PC-9 (cell line): ENCODE results near the gene RNF111. TPM values are rescaled to one million over a fixed set of nuclear protein-coding genes. Genes with fewer than 3 reads are reported as not detected.

Experiments used
- BruUV-seq: library from RNA; stranded (reverse); fragments of 400-500 nt; replicated peaks from 2 replicates; lab custom pipeline; 2021; lab: Mats Ljungman, UMichigan
- CTCF ChIA-PET: fragments of 300-600 bp; sonication (Branson Sonifier 250); formaldehyde crosslinking; loops from one replicate; lab custom pipeline; 2022; ENCODE audit warnings: antibody characterized with exemption; lab: Charles Lee
- POLR2A ChIA-PET: fragments of 300-600 bp; sonication (Branson Sonifier 250); formaldehyde crosslinking; loops from one replicate; lab custom pipeline; 2022; ENCODE audit warnings: antibody characterized with exemption; ENCODE audit not compliant: unreplicated experiment; lab: Charles Lee
- DNase-seq, 2 experiments: peaks; one replicate each; pipeline versions ENCODE4 v3.0.0 to v3.0.0-alpha.2; 2015 to 2022; ENCODE audit warnings: mixed read lengths in 1 of 2
- H2AFZ ChIP-seq: fragments of 200-600 bp; sonication (generic); 2 replicates; pipeline ENCODE4 v1.8.1; 2017; ENCODE audit warnings: antibody characterized with exemption
- H3F3A ChIP-seq: fragments of 200-600 bp; sonication (generic); 2 replicates; pipeline ENCODE4 v1.8.1; 2017; ENCODE audit warnings: antibody characterized with exemption, mild to moderate bottlenecking, low read depth; ENCODE audit not compliant: insufficient read depth
- H3K27ac ChIP-seq: fragments of 200-600 bp; sonication (generic); 2 replicates; pipeline ENCODE4 v1.6.1; 2016; ENCODE audit warnings: mixed run types
- H3K27me3 ChIP-seq: fragments of 200-600 bp; sonication (generic); 2 replicates; pipeline ENCODE4 v1.6.1; 2016; ENCODE audit warnings: low read depth, mixed run types; ENCODE audit not compliant: insufficient read depth
- H3K36me3 ChIP-seq: fragments of 200-600 bp; sonication (generic); 2 replicates; pipeline ENCODE4 v1.6.1; 2016; ENCODE audit warnings: low read depth, mixed run types
- H3K4me1 ChIP-seq: fragments of 200-600 bp; sonication (generic); replicated peaks from 2 replicates; pipeline ENCODE4 v1.6.1; 2016; ENCODE audit warnings: mixed run types; ENCODE audit not compliant: insufficient read depth
- H3K4me2 ChIP-seq: fragments of 200-600 bp; sonication (generic); 2 replicates; pipeline ENCODE4 v1.6.1; 2017; ENCODE audit warnings: mixed run types
- H3K4me3 ChIP-seq: fragments of 200-600 bp; sonication (generic); 2 replicates; pipeline ENCODE4 v1.6.1; 2016; ENCODE audit warnings: mixed run types
- H3K79me2 ChIP-seq: fragments of 200-600 bp; sonication (generic); 2 replicates; pipeline ENCODE4 v1.6.1; 2017; ENCODE audit warnings: low read depth, mixed run types
- H3K9me2 ChIP-seq: fragments of 200-600 bp; sonication (generic); 2 replicates; pipeline ENCODE4 v1.8.1; 2017; ENCODE audit warnings: mild to moderate bottlenecking; ENCODE audit not compliant: insufficient read depth
- H3K9me3 ChIP-seq: fragments of 200-600 bp; sonication (generic); 2 replicates; pipeline ENCODE4 v1.8.1; 2016; ENCODE audit warnings: low read depth; ENCODE audit not compliant: insufficient read depth
- H4K20me1 ChIP-seq: fragments of 200-600 bp; sonication (generic); 2 replicates; pipeline ENCODE4 v1.8.1; 2017; ENCODE audit not compliant: insufficient read depth
- EZH2 ChIP-seq: fragments of 200-600 bp; sonication (generic); IDR thresholded peaks from 2 replicates; pipeline ENCODE4 v1.8.0; 2017; ENCODE audit warnings: antibody characterized with exemption, low read depth
- intact Hi-C: fragments of 100-400 bp; cut with micrococcal nuclease; formaldehyde crosslinking; loops from one replicate; pipeline ENCODE4 v1.10.0; 2022; ENCODE audit not compliant: unreplicated experiment
- total RNA-seq: library from RNA; stranded (reverse); gene quantifications from 2 replicates; pipeline ENCODE4 v1.2.3, GENCODE V29; 2021
- TF ChIP-seq, protein P1 (sequence below): fragments of 200-600 bp; sonication (generic); conservative IDR thresholded peaks from 2 replicates; pipeline ENCODE4 v1.6.1; 2017; ENCODE audit warnings: mixed run types, antibody characterized with exemption, mild to moderate bottlenecking, moderate library complexity

Gene RNF111
- total RNA-seq, 1 experiment from 2014 or later = 37.7 TPM

DNA sequence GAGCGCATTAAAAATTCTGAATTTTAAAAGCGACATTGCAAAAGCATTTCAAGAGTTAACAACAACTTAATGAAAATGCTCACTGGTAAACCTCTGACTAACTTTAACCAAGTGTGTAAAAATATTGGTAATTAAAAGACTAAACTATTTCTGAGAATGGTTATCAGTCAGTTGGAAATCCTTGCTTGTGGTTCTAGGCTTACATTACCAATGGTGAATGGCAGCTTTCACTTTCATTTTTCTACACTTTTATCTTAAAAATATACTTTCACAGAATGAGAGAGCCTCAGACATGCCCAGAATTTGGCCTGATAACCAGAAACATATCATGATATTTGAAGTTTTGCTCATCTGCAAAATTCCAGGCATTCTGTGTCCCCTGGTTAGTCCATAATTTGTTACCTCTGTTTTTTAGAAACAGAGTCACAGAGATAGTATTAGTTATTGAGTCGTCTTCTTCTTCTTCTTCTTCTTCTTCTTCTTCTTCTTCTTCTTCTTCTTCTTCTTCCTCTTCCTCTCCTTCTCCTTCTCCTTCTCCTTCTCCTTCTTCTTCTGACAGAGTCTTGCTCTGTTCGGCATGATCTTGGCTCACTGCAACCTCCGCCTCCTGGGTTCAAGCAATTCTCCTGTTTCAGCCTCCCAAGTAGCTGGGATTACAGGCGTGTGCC lies 5.5 kb upstream of the RNF111 start:
- Histone ChIP-seq H3K9me2 (no peaks in the 10 kb centered on the region), H3K9me3 (no peaks in the 10 kb centered on the region), H3F3A (no peaks in the 10 kb centered on the region), H3K79me2 (no peaks in the 10 kb centered on the region), H3K27me3 (no peaks in the 10 kb centered on the region), H3K27ac (no peak overlapping the region), H3K4me3 (no peak overlapping the region), H3K4me1 (no peaks in the 10 kb centered on the region), H3K4me2 (no peak overlapping the region), H3K36me3 (no peaks in the 10 kb centered on the region), H4K20me1 (no peaks in the 10 kb centered on the region), H2AFZ (no peak overlapping the region)
- POLR2A ChIA-PET = no interaction called here
- no TSS peak for BruUV-seq
- no peak for DNase-seq
- CTCF ChIA-PET = no interaction called here
- intact Hi-C loops = loop anchor here (2.0 kb wide), 1 partner anchor 519 kb away; no protein-coding TSS in a partner anchor
- TF ChIP-seq, protein P1, sequence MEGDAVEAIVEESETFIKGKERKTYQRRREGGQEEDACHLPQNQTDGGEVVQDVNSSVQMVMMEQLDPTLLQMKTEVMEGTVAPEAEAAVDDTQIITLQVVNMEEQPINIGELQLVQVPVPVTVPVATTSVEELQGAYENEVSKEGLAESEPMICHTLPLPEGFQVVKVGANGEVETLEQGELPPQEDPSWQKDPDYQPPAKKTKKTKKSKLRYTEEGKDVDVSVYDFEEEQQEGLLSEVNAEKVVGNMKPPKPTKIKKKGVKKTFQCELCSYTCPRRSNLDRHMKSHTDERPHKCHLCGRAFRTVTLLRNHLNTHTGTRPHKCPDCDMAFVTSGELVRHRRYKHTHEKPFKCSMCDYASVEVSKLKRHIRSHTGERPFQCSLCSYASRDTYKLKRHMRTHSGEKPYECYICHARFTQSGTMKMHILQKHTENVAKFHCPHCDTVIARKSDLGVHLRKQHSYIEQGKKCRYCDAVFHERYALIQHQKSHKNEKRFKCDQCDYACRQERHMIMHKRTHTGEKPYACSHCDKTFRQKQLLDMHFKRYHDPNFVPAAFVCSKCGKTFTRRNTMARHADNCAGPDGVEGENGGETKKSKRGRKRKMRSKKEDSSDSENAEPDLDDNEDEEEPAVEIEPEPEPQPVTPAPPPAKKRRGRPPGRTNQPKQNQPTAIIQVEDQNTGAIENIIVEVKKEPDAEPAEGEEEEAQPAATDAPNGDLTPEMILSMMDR = no peak
- no peak for TF ChIP-seq EZH2

DNA sequence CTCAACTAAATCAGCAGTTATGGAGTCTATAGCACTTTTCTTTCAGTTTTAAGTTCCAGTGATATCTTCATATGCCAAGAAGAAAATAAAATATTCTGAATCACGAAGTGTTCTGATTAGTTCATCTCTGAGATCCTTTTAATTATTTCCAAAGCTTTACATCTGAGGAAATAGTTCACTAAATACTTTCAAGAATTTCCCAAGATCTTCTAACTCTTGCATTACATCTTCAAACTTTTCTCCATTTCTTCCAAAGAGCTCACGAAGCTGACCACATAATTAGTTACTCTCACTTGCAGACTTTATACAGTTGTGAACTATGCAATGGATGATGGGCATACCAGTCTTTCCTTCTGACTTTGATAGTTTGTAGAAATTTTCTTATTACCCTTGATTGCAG lies 4.2 kb upstream of the RNF111 start:
- H3F3A ChIP-seq = no peaks in the 10 kb centered on the region
- no peak overlapping the region for H3K27ac ChIP-seq
- no peak overlapping the region for H3K4me3 ChIP-seq
- ChIA-PET CTCF (no interaction called here), POLR2A (interaction anchor here (0.7 kb wide), 1 partner anchor 77 kb away, joined by 5 read pairs; no protein-coding TSS in a partner anchor)
- no peak overlapping the region for H3K4me2 ChIP-seq
- peaks cover 7% of the 10 kb centered on the region for H3K79me2 ChIP-seq
- no peaks in the 10 kb centered on the region for H3K9me3 ChIP-seq
- intact Hi-C loops = no loop called here
- no TSS peak for BruUV-seq
- no peak overlapping the region for H2AFZ ChIP-seq
- TF ChIP-seq, protein P1 = no peak
- TF ChIP-seq EZH2 = no peak
- no peak for DNase-seq
- H3K9me2 ChIP-seq = no peaks in the 10 kb centered on the region
- peaks cover 2% of the 10 kb centered on the region for H4K20me1 ChIP-seq
- no peaks in the 10 kb centered on the region for H3K36me3 ChIP-seq
- no peaks in the 10 kb centered on the region for H3K27me3 ChIP-seq
- no peaks in the 10 kb centered on the region for H3K4me1 ChIP-seq

DNA sequence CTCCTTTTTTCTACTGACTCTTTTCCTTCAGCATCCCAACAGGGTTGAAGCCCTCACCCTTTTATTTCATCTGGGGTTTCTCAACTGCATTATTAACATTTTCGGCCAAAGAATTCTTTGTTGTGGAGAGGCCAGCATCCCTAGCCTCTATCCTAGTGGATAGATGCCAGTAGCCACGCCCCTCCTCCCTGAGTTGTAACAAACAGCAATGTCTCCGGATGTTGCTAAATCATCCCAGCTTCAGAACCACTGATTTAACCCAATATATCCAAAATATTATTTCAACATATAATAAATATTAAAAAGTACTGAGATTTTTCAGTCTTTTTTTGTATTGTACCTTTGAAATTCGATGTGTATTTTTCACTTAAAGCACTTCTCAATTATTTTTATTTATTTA lies 2.0 kb upstream of the RNF111 start:
- H3K36me3 ChIP-seq = no peaks in the 10 kb centered on the region
- H3K9me2 ChIP-seq = no peaks in the 10 kb centered on the region
- no peak overlapping the region for H3K4me3 ChIP-seq
- no peak overlapping the region for H2AFZ ChIP-seq
- H3K9me3 ChIP-seq = no peaks in the 10 kb centered on the region
- H4K20me1 ChIP-seq = peaks cover 15% of the 10 kb centered on the region
- no peaks in the 10 kb centered on the region for H3F3A ChIP-seq
- H3K27me3 ChIP-seq = no peaks in the 10 kb centered on the region
- intact Hi-C loops = no loop called here
- DNase-seq = no peak
- H3K4me1 ChIP-seq = peaks cover 12% of the 10 kb centered on the region; the same call in 1 of the 2 replicates
- CTCF ChIA-PET = no interaction called here
- peaks cover 29% of the 10 kb centered on the region for H3K79me2 ChIP-seq
- POLR2A ChIA-PET = interaction anchor here (0.7 kb wide), 1 partner anchor 1351 kb away, joined by 3 read pairs; no protein-coding TSS in a partner anchor
- no peak for TF ChIP-seq EZH2
- TF ChIP-seq, protein P1 = no peak
- no peak overlapping the region for H3K4me2 ChIP-seq
- BruUV-seq = no TSS peak
- no peak overlapping the region for H3K27ac ChIP-seq
